GM12878 (cell line): Measurements from ENCODE around the gene RASGRF2.

Experiments used
- CHD4 ChIP-seq: fragments of 200-600 bp; sonication (generic); IDR thresholded peaks from 2 replicates; pipeline ENCODE4 v1.6.1; 2016; ENCODE audit warnings: mild to moderate bottlenecking
- CTCF ChIP-seq, 3 experiments: IDR thresholded peaks in 2 of 3; conservative IDR thresholded peaks in 1 of 3; 2 replicates each; pipeline ENCODE4 v1.5.1; 2011; ENCODE audit warnings: low read depth in 3 of 3, low read length in 3 of 3, mild to moderate bottlenecking in 3 of 3, control low read depth in 2 of 3, moderate library complexity in 2 of 3, inconsistent platforms in 1 of 3, mixed read lengths in 1 of 3; ENCODE audit not compliant: control insufficient read depth in 2 of 3, insufficient read depth in 1 of 3; ENCODE audit errors: extremely low read depth in 1 of 3
- HDAC6 ChIP-seq: fragments of 200-600 bp; sonication (generic); IDR thresholded peaks from one replicate; pipeline ENCODE4 v1.8.0; 2017; ENCODE audit warnings: antibody characterized with exemption; ENCODE audit not compliant: unreplicated experiment
- POLR2AphosphoS5 ChIP-seq: IDR thresholded peaks from 2 replicates; pipeline ENCODE4 v1.6.1; 2011; ENCODE audit warnings: mild to moderate bottlenecking, low read length, inconsistent platforms
- RELA ChIP-seq: fragments of 450-650 bp; IDR thresholded peaks from 2 replicates; pipeline ENCODE4 v1.8.0; 2014; ENCODE audit warnings: borderline replicate concordance; ENCODE audit not compliant: partially characterized antibody

DNA sequence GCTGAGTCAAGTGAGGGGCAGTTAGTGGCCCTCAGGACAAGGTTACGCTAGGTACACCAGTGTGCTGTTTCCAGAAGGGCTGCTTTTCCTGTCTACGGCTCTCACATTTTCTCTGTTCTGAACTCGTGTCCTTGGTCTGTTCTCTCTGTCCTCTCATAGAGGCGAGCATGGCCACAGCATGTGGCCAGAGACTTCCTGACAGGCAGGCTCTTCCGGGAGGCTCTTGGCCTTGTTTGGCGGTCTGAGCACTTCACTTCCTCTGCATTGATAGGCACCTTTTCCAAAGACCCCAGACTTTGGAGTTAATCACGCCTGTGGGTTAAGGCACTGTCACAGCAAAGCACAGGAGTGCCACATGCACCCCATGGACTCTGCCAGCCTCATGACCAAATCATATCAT lies 274.1 kb downstream of the RASGRF2 start:
- TF ChIP-seq POLR2AphosphoS5 (no peak), CTCF (IDR thresholded peaks at IDR 0.05 in 2 of 3, conservative IDR thresholded peaks at IDR 0.05 in 1 of 3; ENCODE audit: control insufficient read depth in 2 of 3, extremely low read depth in 1 of 3, insufficient read depth in 1 of 3, low read depth in 3 of 3, low read length in 3 of 3) (no peak), RELA (no peak), HDAC6 (no peak), CHD4 (no peak)
